ENCODE results near the gene ABCC4.

The ABCC4 gene

DNA sequence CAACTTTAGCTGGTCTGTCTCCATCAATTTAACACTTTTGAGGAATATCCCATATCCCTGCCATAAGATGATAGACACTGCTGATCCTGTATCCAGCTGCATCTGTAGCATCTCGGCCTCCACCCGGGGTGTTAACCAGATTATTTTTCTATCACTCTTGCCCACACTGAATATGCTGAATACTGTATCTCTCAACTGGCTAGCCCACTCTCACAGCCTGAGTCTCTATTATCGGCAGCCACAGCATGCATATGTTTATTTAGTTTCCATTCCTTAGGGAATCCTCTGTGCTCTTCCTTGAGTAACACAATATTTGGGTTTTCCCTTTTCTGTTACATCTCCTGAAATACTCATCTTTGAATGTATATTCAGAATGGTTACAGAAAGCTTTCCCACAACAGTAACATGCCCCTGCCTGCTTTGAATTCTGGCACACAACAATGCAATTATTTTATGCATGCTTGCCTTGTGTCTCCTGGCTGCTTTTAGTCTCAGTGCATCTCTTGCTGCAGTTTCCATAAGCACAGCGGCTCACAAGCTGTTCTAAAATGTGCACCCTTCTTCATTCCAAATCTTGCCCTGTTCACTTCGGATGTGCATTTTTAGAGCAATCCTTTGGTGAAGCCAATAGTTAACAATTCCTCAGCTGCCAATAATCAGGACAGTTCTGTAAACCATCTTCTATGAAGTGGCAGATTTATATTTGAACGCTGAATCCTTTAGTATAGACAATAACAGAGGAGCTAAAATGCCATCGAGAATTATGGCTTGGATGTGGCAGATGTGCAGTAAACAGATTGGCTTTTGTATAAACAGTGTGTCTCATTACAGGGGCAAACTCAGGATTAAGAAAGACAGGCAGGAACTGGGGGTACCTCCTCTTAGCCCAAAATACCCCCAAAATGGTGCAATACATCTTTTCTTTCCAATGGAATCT, 327.0 kb downstream of the ABCC4 start:
- TF ChIP-seq, protein P1, sequence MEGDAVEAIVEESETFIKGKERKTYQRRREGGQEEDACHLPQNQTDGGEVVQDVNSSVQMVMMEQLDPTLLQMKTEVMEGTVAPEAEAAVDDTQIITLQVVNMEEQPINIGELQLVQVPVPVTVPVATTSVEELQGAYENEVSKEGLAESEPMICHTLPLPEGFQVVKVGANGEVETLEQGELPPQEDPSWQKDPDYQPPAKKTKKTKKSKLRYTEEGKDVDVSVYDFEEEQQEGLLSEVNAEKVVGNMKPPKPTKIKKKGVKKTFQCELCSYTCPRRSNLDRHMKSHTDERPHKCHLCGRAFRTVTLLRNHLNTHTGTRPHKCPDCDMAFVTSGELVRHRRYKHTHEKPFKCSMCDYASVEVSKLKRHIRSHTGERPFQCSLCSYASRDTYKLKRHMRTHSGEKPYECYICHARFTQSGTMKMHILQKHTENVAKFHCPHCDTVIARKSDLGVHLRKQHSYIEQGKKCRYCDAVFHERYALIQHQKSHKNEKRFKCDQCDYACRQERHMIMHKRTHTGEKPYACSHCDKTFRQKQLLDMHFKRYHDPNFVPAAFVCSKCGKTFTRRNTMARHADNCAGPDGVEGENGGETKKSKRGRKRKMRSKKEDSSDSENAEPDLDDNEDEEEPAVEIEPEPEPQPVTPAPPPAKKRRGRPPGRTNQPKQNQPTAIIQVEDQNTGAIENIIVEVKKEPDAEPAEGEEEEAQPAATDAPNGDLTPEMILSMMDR (IDR thresholded peaks at IDR 0.05; ENCODE audit: extremely low read depth, missing control alignments): no peak
- no peak for DNase-seq (ENCODE audit: low spot score)

DNA sequence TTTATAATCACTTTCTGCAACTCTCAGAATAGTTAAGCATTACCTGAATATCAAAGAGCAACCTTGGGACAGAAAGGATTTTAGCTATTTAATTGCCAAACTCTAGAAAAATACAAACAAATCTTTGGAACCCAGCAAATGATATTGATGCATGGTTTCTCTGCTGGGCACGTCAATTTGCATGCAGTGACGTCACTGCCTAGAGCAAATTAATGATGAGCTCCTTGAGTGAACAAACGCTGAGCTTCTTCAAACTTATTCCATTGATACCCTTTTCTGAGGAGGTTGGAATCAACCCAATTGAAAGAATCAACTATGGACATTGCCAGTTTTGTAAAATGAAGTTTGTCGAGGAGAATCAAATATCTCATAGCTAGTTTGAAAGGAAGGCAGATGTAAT, 329.0 kb downstream of the ABCC4 start:
- TF ChIP-seq, protein P1 (IDR thresholded peaks at IDR 0.05; ENCODE audit: extremely low read depth, missing control alignments): no peak
- DNase-seq (ENCODE audit: low spot score): no peak

All from GM20000 (cell line).